GM23338 (cell line): ENCODE data around the gene TMEM217. TPM values are rescaled to one million over a fixed set of nuclear protein-coding genes. Genes with fewer than 3 reads are reported as not detected.

ENCODE experiments used
- CREB1 ChIP-seq: fragments of 250-450 bp; sonication (Bioruptor Pico); IDR thresholded peaks from 2 replicates; pipeline ENCODE4 v1.5.0; 2020; ENCODE audit warnings: low read depth, mild to moderate bottlenecking, moderate library complexity
- CTCF ChIP-seq, 2 experiments: fragments of 200-600 bp in 1 of 2; sonication (generic) in 1 of 2; conservative IDR thresholded peaks; 2 replicates each; pipeline versions ENCODE4 v1.5.1 to v1.6.1; 2016 to 2017; ENCODE audit warnings: antibody characterized with exemption in 2 of 2, low read depth in 2 of 2, mild to moderate bottlenecking in 2 of 2, moderate library complexity in 1 of 2
- EZH2 ChIP-seq: fragments of 200-600 bp; sonication (generic); IDR thresholded peaks from one replicate; pipeline ENCODE4 v1.8.0; 2017; ENCODE audit warnings: antibody characterized with exemption, mild to moderate bottlenecking, low read depth; ENCODE audit not compliant: unreplicated experiment
- EZH2phosphoT487 ChIP-seq: fragments of 200-600 bp; sonication (generic); IDR thresholded peaks from one replicate; pipeline ENCODE4 v1.8.1; 2018; ENCODE audit warnings: antibody characterized with exemption; ENCODE audit not compliant: unreplicated experiment
- JUNB ChIP-seq: IDR thresholded peaks from one replicate; pipeline ENCODE4 v1.6.1; 2016; ENCODE audit warnings: antibody characterized with exemption; ENCODE audit not compliant: unreplicated experiment
- NANOG ChIP-seq: IDR thresholded peaks from 2 replicates; pipeline ENCODE4 v1.6.1; 2016; ENCODE audit warnings: antibody characterized with exemption, borderline replicate concordance
- STAT1 ChIP-seq: IDR thresholded peaks from one replicate; pipeline ENCODE4 v1.6.1; 2016; ENCODE audit warnings: antibody characterized with exemption; ENCODE audit not compliant: unreplicated experiment
- ZNF331 ChIP-seq: fragments of 250-450 bp; sonication (Bioruptor Pico); IDR thresholded peaks from 2 replicates; pipeline ENCODE4 v1.5.0; 2020; ENCODE audit warnings: low read depth, mild to moderate bottlenecking, moderate library complexity
- ZNF462 ChIP-seq: fragments of 250-450 bp; sonication (Bioruptor Pico); IDR thresholded peaks from 2 replicates; pipeline ENCODE4 v1.5.0; 2020; ENCODE audit warnings: mild to moderate bottlenecking, moderate library complexity
- polyA plus RNA-seq: library from polyadenylated mRNA; unstranded; fragments of >200 nt; fragmentation: Nextera tagmentation; extraction: Ambion mirVana; gene quantifications from 2 replicates; pipeline ENCODE4 v1.2.1, GENCODE V29; 2016
- total RNA-seq: library from RNA; depleted of rRNA; stranded (reverse); fragments of >200 nt; shearing (Covaris generic); gene quantifications from 2 replicates; pipeline ENCODE4 v1.2.3, GENCODE V29; 2014

The TMEM217 gene
- total and polyA plus RNA-seq, 2 experiments from 2014 or later: 1.3 TPM; not detected in 1

DNA sequence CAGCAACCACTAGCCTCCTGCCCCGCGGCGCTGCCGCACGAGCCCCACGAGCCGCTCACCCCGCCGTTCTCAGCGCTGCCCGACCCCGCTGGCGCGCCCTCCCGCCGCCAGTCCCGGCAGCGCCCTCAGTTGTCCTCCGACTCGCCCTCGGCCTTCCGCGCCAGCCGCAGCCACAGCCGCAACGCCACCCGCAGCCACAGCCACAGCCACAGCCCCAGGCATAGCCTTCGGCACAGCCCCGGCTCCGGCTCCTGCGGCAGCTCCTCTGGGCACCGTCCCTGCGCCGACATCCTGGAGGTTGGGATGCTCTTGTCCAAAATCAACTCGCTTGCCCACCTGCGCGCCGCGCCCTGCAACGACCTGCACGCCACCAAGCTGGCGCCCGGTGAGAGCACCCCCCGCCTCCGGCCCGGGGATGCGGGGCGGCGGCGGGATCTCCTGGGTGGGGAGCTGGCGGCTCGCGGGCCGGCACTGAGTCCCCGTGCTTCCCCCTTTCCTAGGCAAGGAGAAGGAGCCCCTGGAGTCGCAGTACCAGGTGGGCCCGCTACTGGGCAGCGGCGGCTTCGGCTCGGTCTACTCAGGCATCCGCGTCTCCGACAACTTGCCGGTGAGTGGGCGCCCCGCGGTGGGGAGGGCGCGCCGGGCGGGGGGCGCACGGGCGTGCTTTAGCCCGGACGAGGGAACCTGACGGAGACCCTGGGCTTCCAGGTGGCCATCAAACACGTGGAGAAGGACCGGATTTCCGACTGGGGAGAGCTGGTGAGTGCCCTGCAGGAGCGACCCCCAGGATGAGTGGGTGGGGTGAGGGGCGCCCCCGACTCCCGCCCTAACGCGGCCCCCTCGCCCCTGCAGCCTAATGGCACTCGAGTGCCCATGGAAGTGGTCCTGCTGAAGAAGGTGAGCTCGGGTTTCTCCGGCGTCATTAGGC, 87.4 kb downstream of the TMEM217 start (continued):
- TF ChIP-seq ZNF462 (CRISPR knock-in tag): no peak
- TF ChIP-seq EZH2: no peak
- no peak for TF ChIP-seq EZH2phosphoT487
- no peak for TF ChIP-seq STAT1
- no peak for TF ChIP-seq ZNF331
- TF ChIP-seq NANOG: no peak
- no peak for TF ChIP-seq CREB1 (CRISPR knock-in tag)
- TF ChIP-seq CTCF (conservative IDR thresholded peaks at IDR 0.05; ENCODE audit: low read depth in 2 of 2): no peak; a peak in 1 of 4 replicates
- no peak for TF ChIP-seq JUNB
